ENCODE measurements around the gene NOC4L.

NOC4L gene

DNA sequence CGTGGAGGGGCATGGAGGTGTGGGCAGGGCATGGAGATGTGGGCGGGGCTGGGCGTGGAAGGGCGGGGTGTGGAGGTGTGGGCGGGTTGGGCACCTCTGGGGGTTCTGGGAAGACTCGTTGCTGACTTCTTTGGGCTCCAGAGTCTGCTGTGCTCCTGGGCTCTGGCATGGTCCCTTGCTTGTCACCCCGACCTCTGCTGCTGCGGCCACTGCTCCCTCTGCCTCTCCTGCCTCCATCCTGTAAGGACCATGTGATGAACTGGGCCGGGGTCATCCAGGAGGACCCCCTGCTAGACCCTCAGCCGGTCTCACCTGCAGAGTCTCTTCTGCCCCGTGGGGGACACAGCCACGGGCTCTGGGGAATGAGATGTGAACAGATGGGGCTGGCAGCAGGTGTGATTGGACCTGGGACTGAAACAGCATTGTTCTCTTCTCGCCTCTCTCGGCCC, 15.3 kb downstream of the NOC4L start:
- no peak overlapping the region for H3K4me3 ChIP-seq (ENCODE audit: low read depth, low read length)
- no peak for DNase-seq (ENCODE audit: low read depth, low spot score)
- ChIA-PET POLR2A (no interaction called here), CTCF (interaction anchor here (1.1 kb wide), 1 partner anchor 254 kb away, joined by 3 read pairs; no protein-coding TSS in a partner anchor)
- TF ChIP-seq, protein P1, sequence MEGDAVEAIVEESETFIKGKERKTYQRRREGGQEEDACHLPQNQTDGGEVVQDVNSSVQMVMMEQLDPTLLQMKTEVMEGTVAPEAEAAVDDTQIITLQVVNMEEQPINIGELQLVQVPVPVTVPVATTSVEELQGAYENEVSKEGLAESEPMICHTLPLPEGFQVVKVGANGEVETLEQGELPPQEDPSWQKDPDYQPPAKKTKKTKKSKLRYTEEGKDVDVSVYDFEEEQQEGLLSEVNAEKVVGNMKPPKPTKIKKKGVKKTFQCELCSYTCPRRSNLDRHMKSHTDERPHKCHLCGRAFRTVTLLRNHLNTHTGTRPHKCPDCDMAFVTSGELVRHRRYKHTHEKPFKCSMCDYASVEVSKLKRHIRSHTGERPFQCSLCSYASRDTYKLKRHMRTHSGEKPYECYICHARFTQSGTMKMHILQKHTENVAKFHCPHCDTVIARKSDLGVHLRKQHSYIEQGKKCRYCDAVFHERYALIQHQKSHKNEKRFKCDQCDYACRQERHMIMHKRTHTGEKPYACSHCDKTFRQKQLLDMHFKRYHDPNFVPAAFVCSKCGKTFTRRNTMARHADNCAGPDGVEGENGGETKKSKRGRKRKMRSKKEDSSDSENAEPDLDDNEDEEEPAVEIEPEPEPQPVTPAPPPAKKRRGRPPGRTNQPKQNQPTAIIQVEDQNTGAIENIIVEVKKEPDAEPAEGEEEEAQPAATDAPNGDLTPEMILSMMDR (IDR thresholded peaks at IDR 0.05; ENCODE audit: insufficient read depth, low read length, missing control alignments), result no peak

DNA sequence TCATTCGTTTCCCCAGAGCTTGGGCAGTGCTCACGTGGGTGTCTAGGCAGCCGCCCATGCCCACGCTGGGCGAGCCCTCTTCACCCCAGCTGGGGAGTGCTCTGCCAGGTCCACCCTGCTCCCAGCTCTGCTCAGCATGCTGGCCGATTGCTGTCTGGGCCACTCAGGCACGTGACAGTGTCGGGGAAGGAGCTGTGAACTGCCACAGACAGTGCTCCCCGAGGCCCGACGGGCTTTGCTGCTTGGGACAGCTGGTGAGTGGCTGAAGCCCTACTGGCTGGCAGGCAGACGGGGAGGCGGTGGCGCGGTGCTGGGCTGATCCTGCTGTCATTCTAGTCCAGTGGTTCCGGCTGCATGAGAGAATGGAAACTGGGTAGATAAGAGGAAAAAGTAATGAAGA, 15.8 kb downstream of the NOC4L start:
- TF ChIP-seq, protein P1 (IDR thresholded peaks at IDR 0.05; ENCODE audit: insufficient read depth, low read length, missing control alignments), result no peak
- no peak overlapping the region for H3K4me3 ChIP-seq (ENCODE audit: low read depth, low read length)
- POLR2A ChIA-PET, result no interaction called here

DNA sequence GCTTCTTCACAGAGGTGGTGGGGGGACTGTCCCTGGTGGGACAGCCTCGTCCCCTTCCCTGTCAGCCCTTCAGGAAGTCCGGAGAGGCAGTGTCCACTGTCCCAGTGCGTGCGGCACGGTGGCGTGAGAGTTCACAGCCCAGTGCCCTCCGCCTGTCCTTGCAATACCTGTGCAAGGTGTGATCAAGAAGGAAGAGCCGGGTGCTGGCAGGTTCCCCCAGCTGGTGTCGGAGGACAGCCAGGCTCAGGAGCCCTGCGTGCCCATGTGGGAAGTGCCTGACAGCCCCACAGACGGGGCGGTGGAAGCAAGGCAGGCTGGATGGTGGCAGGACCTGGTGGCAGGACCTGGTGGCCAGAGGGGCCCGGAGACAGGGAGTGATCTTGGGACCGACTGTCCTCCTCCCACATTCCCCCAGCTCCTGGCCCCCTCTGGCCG, 16.4 kb downstream of the NOC4L start:
- TF ChIP-seq, protein P1 (IDR thresholded peaks at IDR 0.05; ENCODE audit: insufficient read depth, low read length, missing control alignments), result no peak
- DNase-seq (ENCODE audit: low read depth, low spot score), result no peak
- ChIA-PET CTCF (interaction anchor here (4.1 kb wide), 1 partner anchor 254 kb away, joined by 18 read pairs; no protein-coding TSS in a partner anchor), POLR2A (no interaction called here)
- no peak overlapping the region for H3K4me3 ChIP-seq (ENCODE audit: low read depth, low read length)

More for the DNA sequence above, 15.8 kb downstream of the NOC4L start:
- CTCF ChIA-PET, result interaction anchor here (4.1 kb wide), 1 partner anchor 254 kb away, joined by 18 read pairs; no protein-coding TSS in a partner anchor
- DNase-seq (ENCODE audit: low read depth, low spot score), result no peak

DNA sequence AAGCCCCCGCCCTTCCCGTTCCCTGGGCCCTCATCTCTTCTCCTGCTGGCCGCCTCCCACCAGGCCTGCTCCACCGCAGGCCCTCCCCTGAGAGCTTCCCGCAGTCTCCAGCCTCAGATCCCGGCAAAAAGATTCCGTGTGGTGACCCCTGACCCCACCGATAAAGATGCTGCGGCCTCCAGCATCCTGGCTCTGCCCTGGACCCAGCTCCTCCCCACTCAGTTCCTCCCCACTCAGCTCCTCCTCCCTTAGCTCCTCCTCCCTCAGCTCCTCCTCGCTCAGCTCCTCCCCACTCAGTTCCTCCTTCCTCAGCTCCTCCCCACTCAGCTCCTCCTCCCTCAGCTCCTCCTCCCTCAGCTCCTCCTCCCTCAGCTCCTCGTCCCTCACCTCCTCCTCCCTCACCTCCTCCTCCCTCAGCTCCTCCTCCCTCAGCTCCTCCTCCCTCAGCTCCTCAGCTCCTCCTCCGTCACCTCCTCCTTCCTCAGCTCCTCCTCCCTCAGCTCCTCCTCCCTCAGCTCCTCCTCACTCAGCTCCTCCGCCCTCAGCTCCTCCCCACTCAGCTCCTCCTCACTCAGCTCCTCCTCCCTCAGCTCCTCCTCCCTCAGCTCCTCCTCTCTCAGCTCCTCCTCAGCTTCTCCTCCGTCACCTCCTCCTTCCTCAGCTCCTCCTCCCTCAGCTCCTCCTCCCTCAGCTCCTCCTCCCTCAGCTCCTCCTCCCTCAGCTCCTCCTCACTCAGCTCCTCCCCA, 17.0 kb downstream of the NOC4L start:
- POLR2A ChIA-PET, result no interaction called here
- TF ChIP-seq, protein P1 (IDR thresholded peaks at IDR 0.05; ENCODE audit: insufficient read depth, low read length, missing control alignments), result no peak
- CTCF ChIA-PET, result interaction anchor here (2.8 to 4.1 kb wide), 2 partner anchors 8 to 253 kb away, joined by 18 to 23 read pairs; no protein-coding TSS in a partner anchor
- no peak for DNase-seq (ENCODE audit: low read depth, low spot score)
- no peak overlapping the region for H3K4me3 ChIP-seq (ENCODE audit: low read depth, low read length)

- ChIA-PET POLR2A (no interaction called here), CTCF (interaction anchor here (2.8 to 4.1 kb wide), 2 partner anchors 8 to 252 kb away, joined by 18 to 23 read pairs; no protein-coding TSS in a partner anchor)
- TF ChIP-seq, protein P1 (IDR thresholded peaks at IDR 0.05; ENCODE audit: insufficient read depth, low read length, missing control alignments), result no peak
- no peak overlapping the region for H3K4me3 ChIP-seq (ENCODE audit: low read depth, low read length)
- no peak for DNase-seq (ENCODE audit: low read depth, low spot score)
Observed at GRCh38 chr12:132161796-132162507, 17.7 kb downstream of the NOC4L start.
